Skeletal muscle tissue (tissue), 4 donors: Measurements from ENCODE around the gene MYO1B. TPM values are rescaled to one million over a fixed set of nuclear protein-coding genes. Genes with fewer than 3 reads are reported as not detected.
A peak's percentile ranks its signal among the peaks of the same experiment; 100 is the strongest.

Experiments used
- H3K27ac ChIP-seq: one replicate; pipeline ENCODE4 v1.7.0; 2013; ENCODE audit warnings: mild to moderate bottlenecking, low read depth, low read length, inconsistent platforms
- H3K27me3 ChIP-seq, 3 donors: one replicate each; pipeline ENCODE4 v1.7.0; 2013; ENCODE audit warnings: low read length in 3 of 3; ENCODE audit not compliant: control insufficient read depth in 3 of 3, insufficient read depth in 3 of 3
- H3K36me3 ChIP-seq, 3 donors: one replicate each; pipeline ENCODE4 v1.7.0; 2013; ENCODE audit warnings: low read length in 3 of 3; ENCODE audit not compliant: control insufficient read depth in 3 of 3, insufficient read depth in 3 of 3
- H3K4me1 ChIP-seq, 3 donors: one replicate each; pipeline ENCODE4 v1.7.0; 2013; ENCODE audit warnings: low read length in 3 of 3, mild to moderate bottlenecking in 3 of 3; ENCODE audit not compliant: control insufficient read depth in 3 of 3, insufficient read depth in 3 of 3
- H3K4me3 ChIP-seq, 3 donors: one replicate each; pipeline ENCODE4 v1.7.0; 2013; ENCODE audit warnings: low read length in 3 of 3
- H3K9ac ChIP-seq, 3 donors: one replicate each; pipeline ENCODE4 v1.7.0; 2013; ENCODE audit warnings: low read length in 3 of 3, mild to moderate bottlenecking in 3 of 3, moderate library complexity in 2 of 3, low read depth in 1 of 3
- H3K9me3 ChIP-seq, 3 donors: one replicate each; pipeline ENCODE4 v1.7.0; 2013; ENCODE audit warnings: low read length in 3 of 3; ENCODE audit not compliant: control insufficient read depth in 3 of 3
- total RNA-seq: library from RNA; depleted of rRNA; stranded (reverse); fragments of >200 nt; gene quantifications from one replicate; pipeline ENCODE4 v1.2.3, GENCODE V29; 2014
- donor health status: Osteomylitis.

Gene MYO1B
- total RNA-seq, 1 donor from 2014 or later: 125 TPM

DNA sequence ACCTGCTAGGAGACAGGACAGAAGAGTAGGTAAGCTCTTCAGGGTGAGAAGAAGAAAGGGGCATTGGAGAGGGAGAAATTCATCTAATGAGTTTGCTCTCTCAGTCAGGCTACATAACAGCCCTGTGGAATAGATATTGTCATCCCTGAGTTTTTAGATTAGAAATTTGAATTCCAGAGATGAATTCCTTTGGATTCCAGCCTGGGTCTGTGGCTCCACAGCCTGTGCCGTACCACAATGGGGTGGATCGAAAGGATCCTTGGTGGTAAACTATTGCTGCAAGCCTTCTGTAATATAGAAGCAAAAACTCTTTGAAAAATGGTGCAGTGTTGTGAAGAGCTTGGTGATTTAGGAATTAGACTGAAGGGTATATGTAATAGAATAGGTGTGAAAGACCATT lies 21.0 kb downstream of the MYO1B start:
- Histone ChIP-seq H3K9ac (peak overlapping the region in 1 of 3 donors; percentile 1), H3K36me3 (no peaks in the 10 kb centered on the region), H3K27ac (peak overlapping the region; percentile 79), H3K27me3 (no peaks in the 10 kb centered on the region), H3K4me3 (peak overlapping the region in 2 of 3 donors; percentile 20 to 42), H3K4me1 (peaks cover 9 to 19% (median 13%) of the 10 kb centered on the region in 3 donors), H3K9me3 (no peaks in the 10 kb centered on the region)

DNA sequence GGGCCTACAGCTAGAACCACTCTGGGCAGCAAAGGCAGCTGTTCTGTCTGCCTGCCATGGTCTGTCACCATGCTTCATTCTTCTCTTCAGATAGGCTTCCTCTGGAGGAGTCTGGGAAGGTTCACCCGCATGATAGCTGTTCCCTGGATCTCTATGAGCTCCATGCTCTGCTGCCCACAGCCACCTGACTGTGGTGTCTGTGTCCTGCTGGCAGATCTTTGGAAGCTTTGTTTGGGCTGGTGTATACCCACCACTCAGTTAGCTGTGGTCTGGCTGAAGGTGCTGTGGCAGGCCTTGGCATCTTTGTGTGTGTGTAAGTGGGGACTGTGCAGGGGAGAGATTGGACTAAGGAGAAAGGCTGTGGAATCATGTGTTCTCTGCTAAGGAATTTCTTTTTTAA lies 23.4 kb downstream of the MYO1B start:
- H3K4me3 ChIP-seq: no peak overlapping the region
- no peaks in the 10 kb centered on the region for H3K9me3 ChIP-seq
- H3K27me3 ChIP-seq: no peaks in the 10 kb centered on the region
- no peaks in the 10 kb centered on the region for H3K36me3 ChIP-seq
- no peak overlapping the region for H3K27ac ChIP-seq
- H3K4me1 ChIP-seq: peaks cover 9 to 19% (median 13%) of the 10 kb centered on the region in 3 donors
- H3K9ac ChIP-seq: no peak overlapping the region

DNA sequence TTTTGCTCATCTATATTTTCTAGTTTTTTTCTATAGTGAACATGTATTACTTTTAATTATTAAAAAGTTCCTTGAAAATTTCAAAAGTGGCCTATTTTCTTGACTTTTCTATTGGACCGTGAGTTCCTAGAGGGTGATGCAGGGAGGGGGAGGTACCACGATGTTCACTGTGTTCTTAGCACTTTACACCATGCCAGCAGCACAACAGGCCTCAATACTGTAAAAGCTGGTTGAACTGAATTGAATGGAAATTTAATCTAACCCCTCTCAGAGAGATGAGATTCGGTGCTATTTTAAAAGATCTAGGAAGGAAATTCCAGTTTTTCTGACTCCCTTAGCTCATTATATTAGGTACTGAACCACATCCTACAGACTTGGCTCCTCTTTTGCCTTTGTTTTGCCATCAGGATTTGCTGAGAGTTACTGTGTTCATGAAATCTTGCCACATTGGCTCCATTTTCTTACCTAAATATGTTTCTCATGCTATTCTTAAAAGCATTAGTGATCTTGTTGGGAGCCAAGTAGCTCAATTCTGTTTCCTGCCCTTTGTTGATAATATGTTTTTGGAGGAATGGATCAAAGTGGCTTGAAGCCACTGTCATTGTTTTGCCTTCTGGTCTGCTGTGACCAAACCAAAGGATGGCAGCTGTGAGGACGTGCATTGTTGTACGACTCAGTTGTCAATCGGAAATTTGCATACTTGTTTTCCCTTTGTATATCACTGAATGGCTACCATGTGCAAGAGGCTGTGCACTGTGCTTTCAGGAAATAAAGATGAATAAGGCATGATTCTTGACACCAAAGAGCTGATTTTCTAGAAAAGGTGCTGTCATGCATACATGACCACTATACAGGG lies 25.3 kb downstream of the MYO1B start:
- Histone ChIP-seq H3K27ac (no peak overlapping the region), H3K9me3 (no peaks in the 10 kb centered on the region), H3K27me3 (no peaks in the 10 kb centered on the region), H3K4me3 (no peak overlapping the region), H3K4me1 (peaks cover 11 to 25% (median 16%) of the 10 kb centered on the region in 3 donors), H3K9ac (no peak overlapping the region), H3K36me3 (no peaks in the 10 kb centered on the region)

DNA sequence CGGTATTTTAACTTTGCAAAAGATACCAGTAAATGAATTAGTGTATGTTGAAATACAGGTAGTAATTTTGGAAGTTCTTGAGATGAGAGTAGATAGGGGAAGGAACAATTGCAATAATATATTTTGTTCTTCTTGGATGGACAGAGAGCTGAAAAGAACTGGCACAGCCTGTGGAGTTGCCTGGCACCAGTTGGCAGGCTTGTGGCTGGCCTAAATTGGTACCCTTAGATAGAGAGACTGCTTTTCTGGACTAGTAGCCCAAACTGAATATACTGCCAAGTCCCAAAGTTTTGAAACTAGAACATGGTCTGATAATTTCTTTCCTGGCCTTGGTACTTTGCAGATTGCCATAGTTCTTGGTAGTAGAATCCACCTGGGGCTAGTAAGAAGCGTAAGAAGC lies 26.9 kb downstream of the MYO1B start:
- H3K27ac ChIP-seq: no peak overlapping the region
- H3K4me1 ChIP-seq: peaks cover 7 to 18% (median 10%) of the 10 kb centered on the region in 3 donors
- H3K4me3 ChIP-seq: no peak overlapping the region
- H3K36me3 ChIP-seq: peaks cover 0 to 2% (median 0%) of the 10 kb centered on the region in 3 donors
- no peak overlapping the region for H3K9ac ChIP-seq
- H3K9me3 ChIP-seq: no peaks in the 10 kb centered on the region
- no peaks in the 10 kb centered on the region for H3K27me3 ChIP-seq

DNA sequence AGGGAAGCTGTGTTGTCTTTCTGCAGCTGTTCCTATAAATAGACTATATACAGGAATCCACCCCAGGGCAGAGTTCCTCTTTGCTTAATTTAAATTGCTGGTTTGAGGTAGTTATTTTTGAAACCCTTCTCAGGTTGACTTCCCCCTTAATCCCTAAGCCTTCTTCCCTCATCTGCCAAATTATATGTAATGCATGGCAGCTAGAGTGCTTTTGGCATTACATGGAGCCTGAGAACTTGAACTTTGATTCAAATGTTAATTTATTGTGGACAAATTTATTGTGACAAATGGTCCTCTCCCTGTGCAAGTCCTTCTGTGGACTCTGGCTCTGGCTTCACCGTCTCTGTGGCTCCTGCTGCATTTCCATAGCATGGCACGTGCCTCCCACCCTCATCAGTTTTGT lies 29.2 kb downstream of the MYO1B start:
- H3K4me1 ChIP-seq: peaks cover 5 to 10% (median 10%) of the 10 kb centered on the region in 3 donors
- H3K27ac ChIP-seq: no peak overlapping the region
- H3K4me3 ChIP-seq: no peak overlapping the region
- peak overlapping the region in 1 of 3 donors; percentile 15 for H3K9ac ChIP-seq
- no peaks in the 10 kb centered on the region for H3K9me3 ChIP-seq
- no peaks in the 10 kb centered on the region for H3K27me3 ChIP-seq
- peaks cover 0 to 5% (median 3%) of the 10 kb centered on the region in 3 donors for H3K36me3 ChIP-seq

DNA sequence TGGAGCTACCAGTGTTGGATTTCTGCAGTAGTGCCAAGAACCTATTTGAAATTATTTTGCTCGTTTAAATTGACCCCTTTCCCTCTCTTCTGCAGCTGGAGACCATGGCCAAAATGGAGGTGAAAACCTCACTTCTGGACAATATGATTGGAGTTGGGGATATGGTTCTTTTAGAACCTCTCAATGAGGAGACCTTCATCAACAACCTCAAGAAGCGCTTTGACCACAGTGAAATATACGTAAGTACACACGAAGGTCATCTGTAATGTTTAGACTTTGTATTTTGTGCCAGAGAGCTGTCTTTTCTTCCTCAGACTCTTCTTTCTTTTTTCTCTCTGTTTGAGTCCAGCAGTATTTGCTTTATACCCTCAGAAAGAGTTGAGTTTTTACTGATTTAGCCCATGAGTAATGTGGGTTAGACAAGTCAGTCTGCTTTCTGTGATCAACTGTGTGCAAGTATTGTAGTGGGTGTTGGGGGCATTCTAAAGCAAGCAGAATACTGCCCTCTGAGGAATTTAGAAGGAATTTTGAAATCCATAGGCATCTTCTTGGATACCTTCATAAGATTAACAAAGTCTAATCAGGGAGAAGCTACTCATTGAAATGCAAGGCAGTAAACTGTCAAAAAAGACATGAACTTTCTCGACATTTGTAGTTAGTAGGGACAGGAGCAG lies 31.7 kb downstream of the MYO1B start:
- H3K4me3 ChIP-seq: no peak overlapping the region
- no peaks in the 10 kb centered on the region for H3K9me3 ChIP-seq
- H3K36me3 ChIP-seq: peaks cover 0 to 5% (median 3%) of the 10 kb centered on the region in 3 donors
- no peak overlapping the region for H3K9ac ChIP-seq
- H3K27me3 ChIP-seq: no peaks in the 10 kb centered on the region
- no peak overlapping the region for H3K27ac ChIP-seq
- peaks cover 5 to 10% (median 5%) of the 10 kb centered on the region in 3 donors for H3K4me1 ChIP-seq

DNA sequence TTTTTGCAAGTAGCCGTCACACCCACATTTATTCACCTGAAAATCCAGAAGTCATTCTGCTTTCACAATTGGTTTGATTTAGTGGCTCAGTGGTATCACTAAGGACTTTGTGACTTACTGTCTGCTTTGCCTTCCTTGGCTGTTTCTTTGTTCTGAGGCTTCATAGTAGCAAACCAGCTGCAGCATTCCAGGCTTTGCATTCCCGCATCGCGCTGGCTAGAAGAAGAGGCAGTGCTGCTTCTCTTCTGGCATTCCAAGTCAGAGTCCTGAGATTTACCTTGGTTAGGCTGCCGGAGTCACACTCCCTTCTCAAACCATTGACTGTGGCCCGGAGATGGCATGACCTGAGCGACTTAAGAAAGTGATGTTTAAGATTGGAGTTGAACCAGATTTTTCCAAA lies 35.1 kb downstream of the MYO1B start:
- Histone ChIP-seq H3K9me3 (no peaks in the 10 kb centered on the region), H3K9ac (no peak overlapping the region), H3K4me3 (no peak overlapping the region), H3K27me3 (no peaks in the 10 kb centered on the region), H3K4me1 (no peaks in the 10 kb centered on the region), H3K27ac (no peak overlapping the region), H3K36me3 (peaks cover 0 to 5% (median 3%) of the 10 kb centered on the region in 3 donors)

DNA sequence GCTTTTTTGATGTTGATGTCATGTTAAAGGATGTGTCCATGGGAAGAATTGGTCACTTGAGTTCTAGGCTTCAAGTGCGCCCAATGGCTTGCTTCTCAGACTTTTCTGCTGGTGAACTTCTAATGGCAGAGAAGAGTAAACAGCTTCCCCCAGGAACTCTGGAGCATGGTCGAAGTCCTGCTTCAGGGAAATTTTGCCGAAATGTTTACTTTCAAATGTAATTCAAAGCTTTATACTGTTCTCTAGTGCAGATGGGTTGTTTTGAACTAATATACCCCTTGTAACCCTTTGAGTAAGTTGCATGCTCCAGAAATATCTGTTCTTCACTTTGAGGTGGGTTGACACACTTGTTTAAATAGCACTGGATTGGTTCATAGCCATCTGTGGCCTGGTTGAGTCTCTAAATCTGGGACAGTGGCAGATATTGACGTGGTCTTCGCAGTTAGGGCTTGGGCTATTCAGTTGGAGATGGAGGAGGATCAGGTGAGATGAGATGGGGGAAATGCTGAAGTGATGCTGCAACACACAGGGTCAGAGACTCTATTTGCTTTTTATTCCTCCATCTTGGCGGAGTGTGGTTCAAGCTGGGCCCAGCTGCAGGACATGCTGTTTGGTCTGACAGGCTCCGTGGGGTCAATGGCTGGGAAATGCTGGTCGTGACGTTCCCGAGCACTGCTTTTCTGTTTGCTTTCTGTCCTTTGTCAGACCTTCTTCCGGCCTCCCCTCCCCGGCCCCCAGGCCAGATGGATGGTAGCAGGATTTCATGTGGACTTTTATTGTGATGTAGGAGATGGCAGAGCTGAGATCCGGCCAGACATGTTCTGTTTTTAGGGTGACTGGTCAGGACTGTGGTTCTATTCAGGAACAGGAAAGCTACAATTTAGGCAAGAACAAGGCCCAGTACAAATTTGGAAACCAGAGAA lies 35.9 kb downstream of the MYO1B start:
- Histone ChIP-seq H3K4me3 (no peak overlapping the region), H3K36me3 (peaks cover 0 to 5% (median 3%) of the 10 kb centered on the region in 3 donors), H3K4me1 (no peaks in the 10 kb centered on the region), H3K9me3 (no peaks in the 10 kb centered on the region), H3K9ac (no peak overlapping the region), H3K27me3 (no peaks in the 10 kb centered on the region), H3K27ac (no peak overlapping the region)

DNA sequence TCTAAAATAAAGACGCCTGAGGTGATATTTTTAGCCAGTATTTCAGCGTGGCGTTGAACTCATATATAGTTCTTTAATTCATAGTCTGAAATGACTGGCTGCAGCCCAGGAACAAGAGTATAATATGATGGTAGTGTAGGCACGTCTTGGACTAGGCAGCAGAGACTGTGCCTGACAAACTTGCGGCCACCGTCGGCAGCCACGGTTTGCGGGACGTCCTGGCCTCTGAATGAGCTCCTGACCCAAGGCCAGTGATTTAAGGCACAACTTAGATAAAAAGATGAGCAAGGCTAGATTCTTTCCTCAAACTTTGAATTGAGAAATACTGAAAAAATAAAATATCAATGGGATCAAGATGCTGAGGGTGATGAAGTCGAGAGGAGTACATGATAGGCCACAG lies 40.0 kb downstream of the MYO1B start:
- no peak overlapping the region for H3K9ac ChIP-seq
- H3K4me3 ChIP-seq: no peak overlapping the region
- no peak overlapping the region for H3K27ac ChIP-seq
- no peaks in the 10 kb centered on the region for H3K9me3 ChIP-seq
- no peaks in the 10 kb centered on the region for H3K36me3 ChIP-seq
- no peaks in the 10 kb centered on the region for H3K4me1 ChIP-seq
- H3K27me3 ChIP-seq: no peaks in the 10 kb centered on the region
